ENCODE data around the gene MPRIP.

Gene MPRIP

DNA sequence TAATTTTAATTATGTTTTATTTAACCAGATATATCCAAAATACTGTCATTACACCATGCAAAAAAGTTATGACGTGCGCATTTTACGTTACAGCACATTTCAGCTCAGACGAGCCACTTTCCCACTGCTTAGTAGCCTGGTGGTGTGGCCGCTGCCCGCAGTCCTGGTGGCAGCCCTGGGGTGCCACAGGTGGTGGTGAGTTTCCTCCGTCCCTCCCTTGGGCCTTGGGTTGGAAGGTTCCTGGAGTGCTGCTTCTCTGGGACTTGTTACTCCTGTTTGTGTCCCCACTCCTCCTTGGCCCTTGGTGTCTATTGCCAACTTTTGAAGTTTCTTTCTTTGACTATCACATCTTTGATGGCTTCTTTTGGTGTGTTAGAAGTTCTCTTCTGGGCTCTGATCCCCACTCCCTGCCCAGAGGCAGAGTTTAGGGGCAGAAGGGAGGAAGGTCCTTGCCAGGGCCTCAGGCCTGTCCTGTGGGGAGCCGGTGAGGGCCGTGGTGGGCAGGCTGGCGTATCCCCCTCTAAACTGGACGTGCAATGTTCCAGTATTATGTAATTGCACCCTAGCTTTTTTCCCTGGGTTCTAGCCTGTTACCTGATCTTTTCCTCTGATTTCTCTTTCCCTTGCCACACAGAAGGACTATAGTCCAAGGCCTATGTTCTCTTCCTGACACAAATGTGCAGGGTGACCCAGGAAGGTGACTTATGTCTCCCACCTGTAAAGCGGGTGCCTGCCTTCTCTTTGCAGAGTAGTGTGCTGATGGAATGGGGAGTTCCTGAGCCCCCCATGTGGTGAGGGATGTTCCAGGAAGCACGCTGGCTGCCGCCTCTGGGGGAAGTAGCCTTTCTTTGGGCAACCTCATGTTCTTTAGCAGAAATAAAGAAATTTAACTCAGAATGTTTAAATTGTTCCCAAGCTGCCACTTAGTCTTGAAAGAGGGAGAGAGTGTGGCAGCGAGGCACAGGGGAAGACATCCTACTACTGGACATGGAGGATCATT, 8.4 kb downstream of the MPRIP start:
- FAIRE-seq, result peak; percentile 54
- no peak for DNase-seq (ENCODE audit: insufficient read length, low spot score)
- no peak for TF ChIP-seq PAX5 (IDR thresholded peaks at IDR 0.05; ENCODE audit: insufficient read depth, low read length, severe bottlenecking)
- no peak for TF ChIP-seq TAF1 (IDR thresholded peaks at IDR 0.05; ENCODE audit: low read depth, low read length)
- TF ChIP-seq POLR2A (IDR thresholded peaks at IDR 0.05; ENCODE audit: low read depth, low read length), result no peak
- TF ChIP-seq POLR2AphosphoS5 (IDR thresholded peaks at IDR 0.05; ENCODE audit: low read depth, low read length), result no peak
- no peak for TF ChIP-seq SPI1 (IDR thresholded peaks at IDR 0.05; ENCODE audit: low read depth, low read length)
- no peak for TF ChIP-seq POU2F2 (IDR thresholded peaks at IDR 0.05; ENCODE audit: low read depth, low read length)

DNA sequence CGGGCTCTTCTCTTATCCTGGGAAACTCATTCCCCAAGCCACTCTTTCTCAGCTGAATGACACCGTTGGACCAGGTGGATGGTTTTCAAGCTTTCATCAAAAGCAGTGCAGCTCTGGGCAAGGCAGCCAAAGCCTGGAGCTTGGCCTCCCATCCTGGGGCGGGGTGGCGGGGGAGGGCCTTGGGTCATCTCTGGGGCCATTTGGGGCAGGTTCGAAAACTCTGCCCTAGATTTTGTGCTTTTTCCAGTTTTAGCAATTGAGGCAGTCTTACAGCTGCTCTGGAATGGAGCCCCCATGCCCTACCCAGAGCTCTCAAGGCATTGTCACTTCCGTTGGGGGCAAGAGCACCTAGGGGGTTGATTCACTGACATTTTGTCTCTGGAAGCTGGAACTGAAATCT, 9.1 kb downstream of the MPRIP start:
- FAIRE-seq (peak; percentile 31), DNase-seq (ENCODE audit: insufficient read length, low spot score) (no peak)
- TF ChIP-seq SPI1 (IDR thresholded peaks at IDR 0.05; ENCODE audit: low read depth, low read length), result no peak
- no peak for TF ChIP-seq POU2F2 (IDR thresholded peaks at IDR 0.05; ENCODE audit: low read depth, low read length)
- TF ChIP-seq POLR2AphosphoS5 (IDR thresholded peaks at IDR 0.05; ENCODE audit: low read depth, low read length), result no peak
- TF ChIP-seq POLR2A (IDR thresholded peaks at IDR 0.05; ENCODE audit: low read depth, low read length), result no peak
- no peak for TF ChIP-seq TAF1 (IDR thresholded peaks at IDR 0.05; ENCODE audit: low read depth, low read length)
- TF ChIP-seq PAX5 (IDR thresholded peaks at IDR 0.05; ENCODE audit: insufficient read depth, low read length, severe bottlenecking), result no peak

DNA sequence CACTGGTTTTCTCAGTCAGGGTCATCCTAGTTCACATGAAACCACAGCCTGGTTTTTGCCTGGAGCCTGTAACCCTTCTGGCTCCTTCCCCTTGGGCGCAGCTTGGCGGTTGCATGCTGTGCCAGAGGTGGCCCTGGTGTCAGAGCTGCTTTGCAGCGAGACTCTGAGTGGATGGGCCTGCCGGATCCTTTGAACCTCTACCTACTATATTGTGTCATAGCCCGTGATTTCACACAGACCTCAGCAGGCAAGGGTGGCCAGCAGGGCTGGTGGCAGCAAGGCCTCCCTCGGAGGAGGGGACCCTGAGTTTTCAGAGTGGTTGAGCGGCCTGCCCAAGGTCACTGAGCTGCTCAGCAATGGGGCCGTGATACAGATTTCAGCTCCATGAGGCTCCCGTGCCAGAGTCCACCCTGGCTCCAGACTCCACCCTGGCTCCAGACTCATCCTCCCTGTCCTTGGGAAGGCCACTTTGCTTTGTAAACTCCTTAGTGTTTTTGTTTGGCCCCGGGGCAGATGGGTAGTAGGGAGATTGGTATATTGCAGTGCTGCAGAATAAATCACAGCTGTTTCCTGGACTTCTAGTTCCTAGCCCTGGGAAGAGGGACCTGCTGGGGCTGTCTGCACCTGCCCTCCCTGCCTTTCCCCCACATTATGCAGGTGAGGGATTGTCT, 9.7 kb downstream of the MPRIP start:
- no peak for TF ChIP-seq SPI1 (IDR thresholded peaks at IDR 0.05; ENCODE audit: low read depth, low read length)
- TF ChIP-seq PAX5 (IDR thresholded peaks at IDR 0.05; ENCODE audit: insufficient read depth, low read length, severe bottlenecking), result no peak
- no peak for TF ChIP-seq POLR2A (IDR thresholded peaks at IDR 0.05; ENCODE audit: low read depth, low read length)
- TF ChIP-seq TAF1 (IDR thresholded peaks at IDR 0.05; ENCODE audit: low read depth, low read length), result no peak
- TF ChIP-seq POLR2AphosphoS5 (IDR thresholded peaks at IDR 0.05; ENCODE audit: low read depth, low read length), result no peak
- TF ChIP-seq POU2F2 (IDR thresholded peaks at IDR 0.05; ENCODE audit: low read depth, low read length), result no peak
- FAIRE-seq, result peak; percentile 61
- DNase-seq (ENCODE audit: insufficient read length, low spot score), result no peak

DNA sequence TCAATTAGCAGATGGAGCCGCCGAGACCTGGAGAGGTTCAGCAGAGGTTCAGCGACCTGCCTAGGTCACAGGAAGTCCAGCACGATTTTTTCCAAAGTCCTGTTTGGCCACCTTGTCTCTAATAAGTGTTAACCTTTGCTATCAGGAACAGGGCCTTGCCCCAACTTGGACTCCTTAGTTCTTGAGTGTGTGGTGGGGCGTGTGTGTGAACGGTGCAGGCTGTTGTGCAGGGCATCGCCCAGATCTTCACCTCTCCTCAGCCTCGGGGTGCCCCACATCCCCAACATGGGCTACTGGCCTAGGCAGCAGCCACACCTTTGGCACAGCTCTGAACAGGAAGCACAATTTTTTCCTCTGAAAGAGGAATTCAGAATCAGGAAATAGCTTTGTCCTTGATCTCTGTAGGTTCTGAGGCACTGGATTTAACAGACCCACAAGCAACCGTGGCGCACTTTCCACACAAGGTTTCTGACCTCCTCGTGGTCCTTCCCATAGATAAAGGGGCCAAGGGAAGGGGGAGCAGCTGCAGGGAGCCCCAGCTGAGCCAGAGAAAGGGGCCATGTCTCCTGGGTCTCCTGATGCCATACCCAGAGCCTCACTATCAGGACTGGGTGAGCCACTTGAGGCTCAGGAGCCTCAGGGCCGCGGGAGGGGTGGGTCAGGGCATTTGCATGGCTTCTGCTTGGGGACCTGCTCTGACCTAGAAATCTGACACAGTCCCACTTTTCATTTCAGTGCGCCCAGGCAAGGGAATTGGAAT, 10.4 kb downstream of the MPRIP start:
- no peak for DNase-seq (ENCODE audit: insufficient read length, low spot score)
- FAIRE-seq, result no peak
- no peak for TF ChIP-seq POLR2AphosphoS5 (IDR thresholded peaks at IDR 0.05; ENCODE audit: low read depth, low read length)
- TF ChIP-seq POLR2A (IDR thresholded peaks at IDR 0.05; ENCODE audit: low read depth, low read length), result no peak
- no peak for TF ChIP-seq PAX5 (IDR thresholded peaks at IDR 0.05; ENCODE audit: insufficient read depth, low read length, severe bottlenecking)
- TF ChIP-seq TAF1 (IDR thresholded peaks at IDR 0.05; ENCODE audit: low read depth, low read length), result no peak
- TF ChIP-seq POU2F2 (IDR thresholded peaks at IDR 0.05; ENCODE audit: low read depth, low read length), result no peak
- TF ChIP-seq SPI1 (IDR thresholded peaks at IDR 0.05; ENCODE audit: low read depth, low read length), result no peak

DNA sequence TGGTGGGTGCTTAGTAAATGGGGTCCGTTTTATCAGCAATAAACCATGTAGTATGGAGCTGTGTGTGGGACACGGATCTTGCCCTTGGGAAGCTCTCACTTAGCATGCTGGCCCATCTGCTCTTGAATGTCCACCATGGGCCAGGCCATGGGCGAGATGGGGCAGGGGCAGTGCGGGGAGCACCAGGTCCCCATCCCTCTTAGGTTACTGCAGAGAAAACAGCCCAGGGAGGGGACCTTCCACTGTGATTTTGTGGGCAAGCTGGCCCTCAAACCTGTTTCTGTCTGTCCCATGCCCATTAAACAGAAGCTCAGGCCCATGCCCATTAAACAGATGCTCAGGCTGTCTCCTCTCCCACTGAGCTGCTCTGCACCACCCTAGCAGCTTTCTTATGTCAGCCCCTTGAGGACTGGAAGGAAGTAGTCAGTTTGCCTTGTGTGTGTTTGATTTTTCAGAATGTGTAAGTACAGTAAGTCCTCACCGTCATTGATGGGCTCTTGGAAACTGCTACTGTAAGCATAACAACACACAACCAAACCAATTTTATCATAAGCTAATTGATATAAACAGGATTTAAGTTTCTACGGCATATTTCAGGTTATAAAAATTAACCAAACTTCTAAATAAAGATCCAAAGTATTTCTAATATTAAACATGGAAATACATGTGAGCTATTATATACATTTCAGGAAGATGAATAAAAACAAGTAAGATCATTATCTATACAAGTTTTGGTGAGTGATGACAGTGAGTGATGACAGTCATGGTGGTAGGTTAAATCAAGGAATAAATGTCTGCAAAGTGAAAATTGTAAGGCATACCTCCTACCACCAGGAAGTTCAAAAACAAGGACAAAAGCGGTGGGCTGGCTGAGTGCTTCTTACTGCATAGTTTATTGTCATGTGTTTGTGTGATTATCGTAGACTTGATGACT, 11.5 kb downstream of the MPRIP start:
- FAIRE-seq (peak; percentile 35), DNase-seq (ENCODE audit: insufficient read length, low spot score) (no peak)
- TF ChIP-seq POLR2AphosphoS5 (IDR thresholded peaks at IDR 0.05; ENCODE audit: low read depth, low read length) (no peak), POLR2A (IDR thresholded peaks at IDR 0.05; ENCODE audit: low read depth, low read length) (no peak), POU2F2 (IDR thresholded peaks at IDR 0.05; ENCODE audit: low read depth, low read length) (no peak), PAX5 (IDR thresholded peaks at IDR 0.05; ENCODE audit: insufficient read depth, low read length, severe bottlenecking) (no peak), SPI1 (IDR thresholded peaks at IDR 0.05; ENCODE audit: low read depth, low read length) (no peak), TAF1 (IDR thresholded peaks at IDR 0.05; ENCODE audit: low read depth, low read length) (no peak)

DNA sequence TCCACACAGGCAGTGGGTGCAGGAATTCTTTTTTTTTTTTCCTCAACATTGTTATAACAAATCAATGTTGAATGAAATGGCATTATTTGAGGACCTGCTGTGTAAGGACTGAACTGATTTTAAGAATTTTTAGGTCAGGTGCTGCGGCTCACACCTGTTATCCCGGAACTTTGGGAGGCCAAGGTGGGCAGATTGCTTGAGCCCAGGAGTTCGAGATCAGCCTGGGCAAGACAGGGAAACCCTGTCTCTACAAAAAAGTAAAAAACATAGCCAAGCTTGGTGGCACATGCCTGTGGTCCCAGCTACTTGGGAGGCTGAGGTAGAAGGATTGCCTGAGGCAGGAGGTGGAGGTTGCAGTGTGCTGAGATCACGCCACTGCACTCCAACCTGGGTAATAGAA, 12.4 kb downstream of the MPRIP start:
- FAIRE-seq (no peak), DNase-seq (ENCODE audit: insufficient read length, low spot score) (no peak)
- TF ChIP-seq POU2F2 (IDR thresholded peaks at IDR 0.05; ENCODE audit: low read depth, low read length) (no peak), TAF1 (IDR thresholded peaks at IDR 0.05; ENCODE audit: low read depth, low read length) (no peak), PAX5 (IDR thresholded peaks at IDR 0.05; ENCODE audit: insufficient read depth, low read length, severe bottlenecking) (no peak), POLR2A (IDR thresholded peaks at IDR 0.05; ENCODE audit: low read depth, low read length) (no peak), POLR2AphosphoS5 (IDR thresholded peaks at IDR 0.05; ENCODE audit: low read depth, low read length) (no peak), SPI1 (IDR thresholded peaks at IDR 0.05; ENCODE audit: low read depth, low read length) (no peak)

DNA sequence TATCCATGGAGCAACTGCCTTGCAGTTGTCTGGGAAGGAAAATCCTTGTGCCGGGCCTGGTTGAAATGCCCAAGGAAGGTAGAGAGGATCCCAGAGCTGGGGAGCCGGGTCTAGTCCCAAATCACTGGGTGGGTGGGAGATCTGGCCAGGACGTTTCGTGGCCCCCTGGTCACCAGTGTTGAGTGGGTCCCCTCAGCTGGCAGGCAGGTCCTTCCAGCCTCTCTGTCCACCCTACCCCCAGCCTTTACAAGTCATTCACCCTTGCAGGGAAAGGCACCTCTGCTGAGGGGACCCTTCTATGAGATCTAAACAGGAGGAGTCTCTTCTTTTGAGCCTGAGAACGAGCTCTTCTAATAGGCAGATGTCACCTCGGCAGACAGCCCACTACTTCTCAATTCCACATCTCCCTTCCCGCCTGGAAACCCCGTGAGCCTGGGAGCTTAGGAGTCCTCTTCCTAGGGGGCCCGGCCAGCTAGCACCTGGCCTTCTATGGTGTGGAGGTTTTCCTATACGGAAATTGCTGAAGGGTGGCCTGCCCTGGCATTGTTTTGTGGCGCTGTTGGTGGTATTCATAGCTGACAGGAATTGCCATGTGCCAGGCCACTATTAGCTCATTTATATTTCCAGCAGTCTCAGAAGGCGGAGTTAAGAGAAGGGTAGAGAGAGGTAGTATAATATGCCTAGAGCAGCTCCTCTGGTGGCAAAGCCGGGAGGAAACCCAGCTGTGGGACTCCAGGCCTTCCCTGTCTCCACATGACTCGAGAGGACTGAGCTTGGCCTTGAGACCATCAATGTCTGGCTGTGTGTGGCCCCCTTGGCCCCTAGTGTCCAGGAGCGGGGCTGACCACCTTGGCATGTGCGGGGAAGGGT, 13.3 kb downstream of the MPRIP start:
- DNase-seq (ENCODE audit: insufficient read length, low spot score), result no peak
- FAIRE-seq, result no peak
- TF ChIP-seq POU2F2 (IDR thresholded peaks at IDR 0.05; ENCODE audit: low read depth, low read length) (no peak), TAF1 (IDR thresholded peaks at IDR 0.05; ENCODE audit: low read depth, low read length) (no peak), POLR2A (IDR thresholded peaks at IDR 0.05; ENCODE audit: low read depth, low read length) (no peak), PAX5 (IDR thresholded peaks at IDR 0.05; ENCODE audit: insufficient read depth, low read length, severe bottlenecking) (no peak), SPI1 (IDR thresholded peaks at IDR 0.05; ENCODE audit: low read depth, low read length) (no peak), POLR2AphosphoS5 (IDR thresholded peaks at IDR 0.05; ENCODE audit: low read depth, low read length) (no peak)
